HG03432 (cell line): ENCODE data around the gene USP15.
A peak's percentile ranks its signal among the peaks of the same experiment; 100 is the strongest.

Experiments used
- ATAC-seq: cut with Tn5 transposase; IDR thresholded peaks from one replicate; pipeline ENCODE4 v1.9.1; 2021; ENCODE audit warnings: mild to moderate bottlenecking, moderate library complexity; ENCODE audit not compliant: unreplicated experiment

The USP15 gene

DNA sequence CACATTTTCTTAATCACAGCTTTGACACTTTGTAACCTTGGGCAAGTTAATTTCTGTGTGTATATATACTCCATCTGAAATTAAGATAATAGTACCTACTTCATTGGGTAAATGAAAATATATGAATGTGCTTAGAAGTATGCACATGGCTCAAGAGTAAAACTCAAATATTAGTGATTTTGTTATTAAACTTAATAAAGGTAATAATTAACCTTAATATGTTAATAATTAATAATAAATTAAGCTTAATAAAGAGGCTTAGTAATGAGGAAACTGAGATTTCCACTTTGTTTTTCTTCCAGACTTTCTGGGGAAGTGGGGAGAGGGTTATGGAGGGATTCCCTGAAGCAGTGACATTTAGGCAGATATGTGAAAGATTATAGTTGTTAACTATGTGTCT is 19.8 kb downstream of the USP15 start:
- ATAC-seq = no peak

DNA sequence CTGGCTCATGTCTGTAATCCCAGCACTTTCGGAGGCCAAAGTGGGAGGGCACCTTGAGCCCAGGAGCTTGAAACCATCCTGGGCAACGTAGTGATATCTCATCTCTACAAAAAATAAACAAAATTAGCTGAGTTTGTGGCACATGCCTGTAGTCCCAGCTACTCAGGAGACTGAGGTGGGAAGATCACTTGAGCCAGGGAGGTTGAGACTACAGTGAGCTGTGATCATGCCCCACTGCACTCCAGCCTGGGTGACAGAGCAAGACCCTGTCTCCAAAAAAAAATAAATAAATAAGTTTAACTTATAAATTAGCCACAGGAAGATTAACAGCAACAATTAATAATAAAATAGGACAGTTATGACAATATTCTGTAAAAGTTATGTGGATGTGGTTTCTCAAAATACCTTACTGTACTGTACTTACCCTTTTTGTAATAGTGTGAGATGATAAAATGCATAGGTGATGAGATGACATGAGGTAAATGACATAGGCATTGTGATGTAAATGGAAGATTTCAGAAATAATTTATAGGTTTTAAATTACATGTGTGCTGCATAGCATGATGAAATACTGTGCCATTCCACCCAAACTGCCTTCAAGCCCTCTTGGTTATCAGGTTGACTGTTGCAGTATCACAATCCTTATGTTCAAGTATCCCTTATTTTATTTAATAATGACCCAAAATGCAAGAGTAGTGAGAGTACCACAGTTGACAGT is 22.0 kb downstream of the USP15 start:
- no peak for ATAC-seq

DNA sequence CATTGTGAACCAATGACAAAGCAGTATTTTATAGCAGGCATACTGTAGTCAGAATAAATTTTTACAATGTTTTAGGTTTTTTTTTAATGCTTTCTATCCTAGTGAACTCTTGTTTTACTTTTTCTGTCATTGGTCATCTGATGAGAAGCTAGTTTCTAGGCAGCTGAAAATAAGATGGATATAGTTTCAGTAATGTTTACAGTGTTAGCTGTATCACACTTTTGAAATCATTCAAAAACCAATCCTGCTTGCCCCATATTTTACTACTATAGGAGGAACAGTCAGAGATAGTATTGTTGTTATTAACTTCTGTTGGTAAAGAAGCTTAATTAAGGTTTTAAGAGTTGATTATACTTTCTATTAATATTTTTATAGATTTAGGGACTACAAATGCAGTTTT is 24.5 kb downstream of the USP15 start:
- ATAC-seq = no peak

DNA sequence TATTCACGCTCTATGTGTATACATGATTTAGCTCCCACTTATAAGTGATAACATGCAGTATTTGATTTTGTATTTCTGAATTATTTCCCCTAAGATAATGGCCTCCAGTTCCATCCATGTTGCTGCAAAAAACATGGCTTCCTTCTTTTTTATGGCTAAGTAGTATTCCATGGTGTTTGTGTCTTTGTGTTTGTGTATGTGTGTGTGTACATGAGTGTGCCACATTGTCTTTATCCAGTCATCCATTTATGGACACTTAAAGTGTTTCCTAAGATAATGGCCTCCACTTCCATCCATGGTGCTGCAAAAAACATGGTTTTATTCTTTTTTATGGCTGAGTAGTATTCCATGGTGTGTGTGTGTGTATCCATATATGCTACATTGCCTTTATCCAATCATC is 25.1 kb downstream of the USP15 start:
- no peak for ATAC-seq

DNA sequence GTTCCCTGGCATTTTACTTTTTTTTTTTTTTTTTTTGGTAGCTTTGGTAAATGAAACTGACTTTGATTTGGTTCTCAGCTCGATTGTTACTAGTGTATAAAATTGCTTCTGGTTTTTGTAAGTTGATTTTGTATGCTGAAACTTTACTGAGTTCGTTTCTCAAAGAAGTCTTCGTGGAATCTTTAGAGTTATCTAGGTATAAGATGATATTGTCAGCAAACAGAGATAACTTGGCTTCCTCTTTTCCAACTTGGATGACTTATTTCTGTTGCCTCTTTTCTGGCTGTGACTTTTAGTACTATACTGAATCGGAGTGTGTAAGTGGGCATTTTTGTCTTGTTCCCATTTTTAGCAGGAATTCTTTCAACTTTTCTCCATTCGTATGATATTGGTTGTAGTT is 28.1 kb downstream of the USP15 start:
- no peak for ATAC-seq

DNA sequence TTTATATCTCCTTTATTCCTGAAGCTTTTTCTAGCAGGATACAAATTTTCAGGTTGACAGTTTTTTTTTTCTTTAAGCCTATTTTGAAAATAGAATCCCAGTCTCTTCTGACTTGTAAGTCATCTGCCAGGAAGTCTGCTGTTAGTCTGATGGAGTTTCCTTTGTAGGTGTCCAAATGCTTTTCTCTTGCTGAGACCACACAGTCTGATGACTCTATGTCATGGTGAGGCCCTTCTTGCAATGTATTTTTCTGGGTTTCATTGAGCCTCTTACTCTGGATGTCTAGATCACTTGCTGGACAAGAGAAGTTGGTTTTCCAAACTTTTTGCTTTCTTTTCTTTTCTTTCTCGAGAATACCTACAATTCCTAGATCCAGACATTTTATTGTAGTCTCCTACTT is 30.6 kb downstream of the USP15 start:
- ATAC-seq = no peak

DNA sequence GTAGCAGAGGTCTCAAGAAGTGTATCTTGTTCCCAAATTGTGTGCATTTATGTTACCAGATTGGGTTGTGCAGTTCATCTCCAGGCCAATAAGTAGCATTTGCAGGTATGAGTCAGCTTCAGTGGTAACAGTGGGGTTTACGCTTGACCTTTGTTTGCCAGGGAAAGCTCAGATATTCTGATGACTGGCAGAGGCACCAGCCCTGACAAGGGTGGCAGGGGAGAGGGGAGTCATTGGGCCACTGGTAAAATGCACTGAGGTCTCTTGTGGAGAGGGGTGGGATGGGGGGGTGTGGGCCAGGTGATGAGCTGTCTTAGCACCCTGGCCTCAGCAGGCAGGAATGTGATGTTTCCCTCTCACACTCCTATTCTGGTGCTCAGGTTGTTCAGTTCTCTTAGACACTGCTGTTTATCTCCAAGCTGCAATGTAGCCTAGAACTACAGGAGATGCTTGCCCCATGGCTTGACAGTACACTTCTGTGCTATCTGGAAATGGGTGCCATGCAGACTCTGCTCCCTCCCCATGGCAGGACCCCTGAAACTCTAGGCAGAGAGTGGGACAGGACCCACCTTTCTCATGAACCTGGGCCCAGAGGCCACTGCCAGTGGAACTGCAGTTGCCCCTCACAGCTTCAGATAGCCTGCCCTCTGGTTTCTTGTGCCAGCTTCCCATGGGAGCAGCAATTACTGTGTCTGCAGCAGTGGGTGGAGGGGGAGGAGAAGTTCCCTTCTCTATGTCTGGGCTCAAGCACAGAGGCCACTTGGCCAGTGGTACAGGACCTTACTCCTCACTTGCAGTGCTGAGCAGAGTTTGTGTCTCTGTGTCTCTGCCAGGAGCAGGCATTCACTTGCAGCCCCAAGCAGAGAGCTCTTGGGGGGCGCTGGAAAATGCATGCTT is 31.9 kb downstream of the USP15 start:
- ATAC-seq = peak; percentile 62

DNA sequence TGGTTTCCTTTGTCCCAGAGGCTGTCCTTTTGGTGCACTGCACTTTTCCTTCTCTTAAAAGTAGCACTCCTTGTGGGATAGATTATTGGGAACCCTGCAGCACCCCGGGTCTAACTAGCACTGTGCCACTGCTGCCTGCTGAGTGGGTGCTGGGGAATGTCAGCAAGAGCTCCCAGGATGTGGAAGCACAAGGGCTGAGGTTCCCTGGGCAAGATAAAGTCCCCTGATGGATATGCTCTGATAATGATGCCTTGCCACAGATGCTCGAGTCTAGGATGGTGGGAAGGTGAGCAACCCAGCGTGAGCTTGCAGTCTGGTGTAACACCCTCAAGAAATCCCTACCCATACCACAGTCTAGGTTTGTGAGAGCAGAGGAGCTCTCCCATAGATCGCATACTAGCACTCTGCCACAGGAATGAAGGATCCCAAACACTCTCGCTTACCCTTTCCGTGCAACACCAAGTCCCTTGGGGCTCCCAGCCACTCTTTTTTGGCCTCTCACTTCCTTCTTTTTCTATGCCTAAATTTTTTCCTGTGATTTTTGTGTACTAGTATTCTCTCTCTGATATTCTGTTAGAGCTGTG is 32.6 kb downstream of the USP15 start:
- peak; percentile 14 for ATAC-seq

DNA sequence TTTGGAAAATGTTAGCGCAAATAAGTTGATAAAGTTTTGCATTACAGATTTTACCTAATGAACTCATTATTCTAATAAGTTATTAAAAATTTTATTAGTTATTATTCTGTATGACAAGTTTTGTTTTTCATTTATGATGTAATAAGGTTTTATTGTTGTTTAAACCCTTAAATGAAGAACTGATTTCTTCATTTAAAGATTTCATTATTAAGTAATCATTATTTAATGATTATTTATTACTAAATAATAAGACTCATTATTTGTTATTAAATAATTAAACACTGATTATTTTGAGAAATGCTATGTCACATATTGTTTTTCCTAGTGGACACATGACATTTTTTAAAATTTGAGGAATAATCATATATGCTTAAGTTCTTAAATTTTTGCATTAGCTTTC is 34.2 kb downstream of the USP15 start:
- ATAC-seq = no peak

DNA sequence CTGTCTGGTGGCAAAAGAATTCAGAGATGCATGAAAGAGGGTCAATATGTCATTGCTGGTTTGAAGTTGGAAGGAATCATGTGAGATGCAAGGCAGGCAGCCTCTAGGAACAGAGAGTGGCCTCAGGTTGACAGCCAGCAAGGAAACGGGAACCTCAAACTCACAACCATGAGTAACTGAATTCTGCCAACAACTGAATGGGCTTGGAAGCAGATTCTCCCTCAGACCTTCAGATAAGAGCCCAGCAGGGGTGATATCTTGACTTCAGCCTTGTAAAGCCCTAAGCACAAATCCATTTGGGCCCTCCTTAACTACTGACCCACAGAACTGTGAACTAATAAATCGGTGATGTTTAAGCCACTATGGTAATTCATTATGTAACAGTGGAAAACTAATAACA is 35.8 kb downstream of the USP15 start:
- ATAC-seq = no peak

DNA sequence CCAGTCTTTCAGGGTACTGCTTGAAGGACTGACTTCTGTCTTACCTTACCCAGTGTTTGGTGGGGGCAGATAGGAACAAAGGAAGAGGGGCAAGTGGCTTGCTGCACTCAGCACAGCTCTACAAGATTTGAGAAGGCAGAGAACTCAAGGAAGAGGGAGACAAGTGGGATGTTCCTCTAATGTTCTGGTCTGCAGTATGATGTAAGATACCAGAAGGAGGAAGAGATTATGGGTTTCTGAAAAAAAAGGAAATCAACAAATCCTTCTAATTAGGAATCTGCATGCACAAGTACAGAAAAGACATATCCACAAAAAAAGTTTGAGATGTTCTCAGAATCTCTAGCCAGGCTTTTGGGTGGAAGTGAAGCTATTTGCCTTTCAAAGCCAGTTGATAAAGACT is 37.1 kb downstream of the USP15 start:
- ATAC-seq = no peak

DNA sequence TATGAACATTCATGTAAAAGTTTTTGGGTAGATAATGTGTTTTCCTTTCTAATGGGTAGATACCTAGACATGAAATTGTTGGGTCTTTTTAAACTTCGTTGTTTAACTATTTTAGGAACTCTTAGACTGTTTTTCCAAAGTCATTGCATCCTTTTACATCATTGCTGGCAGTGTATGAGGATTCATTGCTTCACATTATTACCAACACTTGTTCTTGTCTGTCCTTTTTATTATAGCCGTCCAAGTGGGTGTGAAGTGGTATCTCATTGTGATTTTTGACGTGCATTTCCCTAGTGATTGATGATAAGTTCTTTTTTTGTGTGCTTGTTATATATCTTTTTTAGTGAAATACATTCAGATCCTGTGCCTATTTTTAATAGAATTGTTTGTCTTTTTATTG is 39.4 kb downstream of the USP15 start:
- ATAC-seq = no peak

DNA sequence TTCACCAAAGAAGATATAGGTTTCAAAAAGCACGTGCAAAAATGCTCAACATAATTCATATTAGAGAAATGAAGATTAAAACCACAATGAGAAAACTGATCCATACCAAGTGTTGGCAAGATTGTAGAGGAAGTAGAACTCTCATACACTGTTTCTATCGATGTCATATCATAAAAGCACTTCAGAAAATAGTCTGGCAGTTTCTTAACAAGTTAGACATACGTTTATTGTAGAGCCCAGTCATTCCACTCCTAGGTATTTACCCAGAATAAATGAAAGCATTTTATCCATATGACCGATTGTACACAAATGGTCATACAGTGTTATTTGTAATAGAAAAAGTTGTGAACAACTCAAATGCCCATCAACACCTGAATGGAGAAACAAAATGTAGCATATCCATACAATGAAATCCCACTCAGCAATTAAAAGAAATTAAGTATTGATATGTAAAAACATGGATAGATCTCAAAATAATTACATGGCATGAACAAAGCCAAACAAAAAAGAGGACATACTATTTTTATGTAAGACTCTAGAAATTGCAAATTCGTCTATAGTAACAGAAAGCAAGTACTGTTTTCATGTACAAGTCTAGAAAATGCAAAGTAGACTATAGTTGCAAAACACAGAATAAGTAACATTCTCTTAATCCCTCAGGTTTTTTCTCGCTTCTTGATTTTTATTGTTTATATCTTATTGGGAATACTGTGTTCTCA is 41.0 kb downstream of the USP15 start:
- ATAC-seq = no peak

DNA sequence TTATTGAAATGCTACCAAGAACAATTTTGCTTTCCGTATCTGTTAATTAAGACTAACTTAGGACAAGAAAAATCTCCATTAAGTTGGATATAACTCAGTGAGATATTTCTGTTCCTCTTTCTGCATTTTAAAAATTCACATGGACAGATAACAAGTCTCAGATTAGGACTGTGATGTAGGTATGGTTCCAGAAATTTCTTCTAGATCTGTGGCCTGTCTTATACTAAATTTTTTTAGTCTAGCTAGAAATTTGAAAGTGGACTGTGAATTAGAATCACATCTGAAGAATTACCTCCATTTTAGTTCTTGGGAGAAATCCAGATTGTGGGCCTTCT is 41.6 kb downstream of the USP15 start:
- ATAC-seq = no peak

DNA sequence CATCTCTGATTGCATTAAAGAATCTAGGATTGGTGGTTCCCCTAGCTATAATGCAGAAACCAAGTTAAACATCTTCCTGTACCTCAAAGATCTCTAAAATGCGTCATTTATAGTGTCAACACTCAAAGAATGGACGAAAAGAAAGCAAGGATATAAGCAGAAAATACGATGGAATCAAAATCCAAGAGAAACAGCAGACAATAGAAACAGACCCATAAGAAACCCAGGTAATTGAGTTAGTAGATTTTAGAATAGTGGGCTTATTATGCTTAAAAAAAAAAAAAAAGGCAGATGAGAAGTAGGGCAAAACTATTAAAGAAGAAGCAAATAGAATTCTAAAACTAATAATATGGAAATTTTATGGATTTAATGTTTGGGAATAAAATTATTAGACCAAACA is 44.4 kb downstream of the USP15 start:
- no peak for ATAC-seq

DNA sequence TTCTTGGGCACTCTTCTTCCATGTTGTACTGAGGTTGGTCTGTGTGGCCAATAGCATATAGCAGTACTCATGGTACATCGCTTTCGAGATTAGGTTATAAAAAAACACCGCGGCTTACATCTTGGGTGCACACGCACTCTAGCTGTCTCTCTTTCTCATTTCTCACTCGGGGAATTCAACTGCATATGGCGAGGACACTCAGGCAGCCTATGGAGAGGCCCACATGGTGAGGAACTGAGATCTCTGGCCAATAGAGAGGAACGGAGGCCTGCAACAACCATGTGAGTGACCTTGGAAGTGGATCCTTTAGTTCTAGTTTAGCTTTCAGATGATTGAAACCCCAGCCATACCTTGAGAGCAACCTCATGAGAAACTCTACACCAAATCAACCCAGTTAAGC is 45.6 kb downstream of the USP15 start:
- ATAC-seq = no peak

DNA sequence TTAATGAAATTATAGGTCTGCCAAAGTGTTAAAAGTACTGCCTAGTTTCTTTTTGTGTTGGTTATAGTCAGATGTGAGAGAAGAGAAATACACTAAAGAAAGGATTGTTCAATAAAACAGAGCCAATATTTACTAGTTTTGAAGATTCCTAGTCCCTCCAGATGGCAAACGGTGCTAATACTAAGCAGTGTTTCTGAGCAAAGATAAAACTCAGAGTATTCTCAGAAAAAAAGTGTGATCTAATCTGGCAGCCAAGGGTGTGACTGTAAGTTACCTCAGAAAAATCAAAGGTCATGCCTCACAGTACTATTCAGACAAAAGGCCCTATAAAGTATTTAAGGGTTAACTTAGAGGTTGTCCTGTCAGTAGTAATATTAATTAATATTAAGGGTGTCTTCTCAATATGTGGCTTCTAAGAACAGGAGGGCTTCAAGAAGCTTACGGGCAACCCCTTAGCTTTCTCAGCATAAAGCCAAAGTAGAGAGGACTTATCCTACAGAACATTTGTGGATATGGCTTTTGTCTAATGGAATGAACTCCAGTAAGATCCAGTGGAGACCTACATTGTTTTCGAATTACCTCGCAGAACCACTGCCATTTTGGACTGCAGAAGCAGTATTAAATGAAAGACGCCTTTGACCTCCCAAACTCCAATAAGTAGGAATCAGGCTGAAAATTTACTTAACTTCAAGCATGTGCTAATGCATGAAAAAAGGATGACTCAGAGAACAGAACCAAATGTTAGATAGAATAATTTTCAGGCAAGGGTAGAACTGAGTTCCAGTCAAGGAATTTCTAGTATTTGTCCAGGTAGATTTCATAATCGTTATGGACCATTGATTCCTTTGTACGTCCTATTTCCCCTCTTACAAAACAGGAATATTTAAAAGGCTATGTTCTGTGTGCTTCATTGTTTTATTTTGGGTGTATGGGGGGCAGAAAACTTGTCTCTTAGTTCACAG is 46.6 kb downstream of the USP15 start:
- ATAC-seq = no peak

DNA sequence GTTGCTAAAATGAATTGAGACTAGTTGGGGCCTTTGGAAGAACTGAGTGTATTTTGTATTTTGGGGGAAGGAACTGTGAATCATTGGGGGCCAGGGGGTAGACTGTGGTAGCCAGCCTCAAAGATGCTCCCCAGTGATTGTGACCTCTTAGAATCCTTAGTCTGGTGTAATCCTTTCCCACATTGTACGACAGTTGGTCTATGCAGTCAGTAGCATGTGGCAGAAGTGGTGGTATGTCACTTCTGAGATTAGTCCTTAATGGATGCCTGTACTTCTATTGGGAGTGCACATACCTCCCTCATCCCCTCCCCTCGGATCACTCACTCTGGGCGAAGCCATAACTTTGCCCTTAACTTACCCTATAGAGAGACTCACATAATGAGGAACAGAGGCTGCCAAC is 48.0 kb downstream of the USP15 start:
- ATAC-seq = no peak

DNA sequence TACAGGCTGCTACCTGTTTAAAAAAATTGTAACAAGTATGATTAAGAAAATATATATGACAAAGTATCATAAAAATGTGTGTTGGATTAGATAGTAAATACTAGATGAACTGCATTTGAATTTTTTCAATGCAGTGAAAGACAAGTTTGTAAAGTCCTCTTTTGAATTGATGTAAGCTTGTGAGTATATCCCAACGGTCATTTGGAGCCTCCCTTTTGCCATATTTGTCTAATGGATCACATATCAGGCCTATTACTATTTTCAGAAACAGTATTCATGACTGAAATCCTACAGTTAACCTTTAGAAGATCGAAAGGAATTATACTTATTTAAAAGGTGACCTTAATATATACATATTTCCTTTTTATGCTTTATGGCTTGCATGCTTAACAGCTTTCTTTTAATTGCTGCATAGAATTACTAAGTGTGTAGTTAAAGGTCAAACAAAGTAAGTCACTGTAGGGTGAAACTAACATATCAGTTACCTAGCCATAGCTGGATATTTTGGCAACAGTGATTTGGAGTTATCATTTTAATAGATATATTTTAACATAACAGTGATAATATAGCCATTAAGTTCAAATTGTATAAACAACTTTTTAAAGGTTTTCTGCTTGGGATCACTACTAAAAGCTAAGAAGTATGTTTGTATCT is 53.6 kb downstream of the USP15 start:
- no peak for ATAC-seq

DNA sequence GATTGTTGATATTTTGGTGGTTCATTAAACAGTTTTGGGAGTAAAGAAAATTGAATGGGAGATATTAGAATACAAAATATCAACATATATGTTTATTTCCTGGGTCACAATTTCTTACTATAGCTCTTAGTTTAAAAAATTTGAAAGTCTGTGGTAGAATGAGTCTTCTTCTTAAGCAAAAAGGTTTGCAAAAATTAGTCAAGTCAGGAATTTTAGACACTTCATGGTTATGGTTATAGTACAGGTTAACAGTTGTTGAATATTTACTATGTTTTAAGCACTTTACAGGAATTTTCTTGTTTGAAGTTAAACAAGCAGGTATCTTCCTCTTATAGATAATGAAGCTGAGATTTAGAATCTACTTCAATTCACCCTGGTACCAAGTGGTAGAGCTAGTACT is 56.8 kb downstream of the USP15 start:
- ATAC-seq = no peak
